ENCODE results near the gene JDP2.

GRCh38 chr14:75428230-75429104 is 645 bp downstream of the JDP2 start:
- TF ChIP-seq, protein P1, sequence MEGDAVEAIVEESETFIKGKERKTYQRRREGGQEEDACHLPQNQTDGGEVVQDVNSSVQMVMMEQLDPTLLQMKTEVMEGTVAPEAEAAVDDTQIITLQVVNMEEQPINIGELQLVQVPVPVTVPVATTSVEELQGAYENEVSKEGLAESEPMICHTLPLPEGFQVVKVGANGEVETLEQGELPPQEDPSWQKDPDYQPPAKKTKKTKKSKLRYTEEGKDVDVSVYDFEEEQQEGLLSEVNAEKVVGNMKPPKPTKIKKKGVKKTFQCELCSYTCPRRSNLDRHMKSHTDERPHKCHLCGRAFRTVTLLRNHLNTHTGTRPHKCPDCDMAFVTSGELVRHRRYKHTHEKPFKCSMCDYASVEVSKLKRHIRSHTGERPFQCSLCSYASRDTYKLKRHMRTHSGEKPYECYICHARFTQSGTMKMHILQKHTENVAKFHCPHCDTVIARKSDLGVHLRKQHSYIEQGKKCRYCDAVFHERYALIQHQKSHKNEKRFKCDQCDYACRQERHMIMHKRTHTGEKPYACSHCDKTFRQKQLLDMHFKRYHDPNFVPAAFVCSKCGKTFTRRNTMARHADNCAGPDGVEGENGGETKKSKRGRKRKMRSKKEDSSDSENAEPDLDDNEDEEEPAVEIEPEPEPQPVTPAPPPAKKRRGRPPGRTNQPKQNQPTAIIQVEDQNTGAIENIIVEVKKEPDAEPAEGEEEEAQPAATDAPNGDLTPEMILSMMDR (IDR thresholded peaks at IDR 0.05): no peak
- TF ChIP-seq POLR2A (IDR thresholded peaks at IDR 0.05): no peak

All from body of pancreas (tissue), 4 donors.